Tibial nerve (tissue), 4 donors: ENCODE data around the gene ANXA2. TPM values are rescaled to one million over a fixed set of nuclear protein-coding genes. Genes with fewer than 3 reads are reported as not detected.

Source experiments
- DNase-seq, 2 donors: peaks; one replicate each; pipeline ENCODE4 v3.0.0-alpha.2; 2019; ENCODE audit warnings: low spot score in 2 of 2
- H3K27ac ChIP-seq, 4 donors: fragments of 200-600 bp; sonication (generic) in 3 of 4; one replicate each; pipeline ENCODE4 v1.5.1; 2017 to 2019; ENCODE audit warnings: mild to moderate bottlenecking in 1 of 4
- H3K27me3 ChIP-seq, 2 donors: fragments of 200-600 bp; sonication (generic) in 1 of 2; one replicate each; pipeline versions ENCODE4 v1.5.1 to v1.6.0; 2017 to 2019
- H3K36me3 ChIP-seq, 3 donors: fragments of 200-600 bp; sonication (generic); one replicate each; pipeline ENCODE4 v1.5.1; 2018 to 2019
- H3K4me1 ChIP-seq, 4 donors: fragments of 200-600 bp; sonication (generic) in 3 of 4; one replicate each; pipeline ENCODE4 v1.5.1; 2017 to 2019
- H3K4me3 ChIP-seq, 4 donors: fragments of 200-600 bp; sonication (generic) in 3 of 4; one replicate each; pipeline ENCODE4 v1.5.1; 2017 to 2019; ENCODE audit warnings: mild to moderate bottlenecking in 1 of 4, moderate library complexity in 1 of 4
- H3K9me3 ChIP-seq, 4 donors: fragments of 200-600 bp; sonication (generic) in 3 of 4; one replicate each; pipeline ENCODE4 v1.5.1; 2017 to 2019
- CTCF ChIP-seq, 5 experiments: fragments of 200-600 bp in 3 of 5; fragments of 450-650 bp in 2 of 5; sonication (generic) in 3 of 5; IDR thresholded peaks; one replicate each; pipeline ENCODE4 v1.5.1; 2016 to 2019; ENCODE audit warnings: antibody characterized with exemption in 5 of 5, mild to moderate bottlenecking in 3 of 5, moderate library complexity in 2 of 5
- EP300 ChIP-seq, 2 donors: sonication (generic); formaldehyde crosslinking; IDR thresholded peaks; one replicate each; pipeline ENCODE4 v1.6.1; 2017; ENCODE audit warnings: antibody characterized with exemption in 2 of 2, mild to moderate bottlenecking in 1 of 2
- POLR2A ChIP-seq, 2 donors: fragments of 450-650 bp; IDR thresholded peaks; one replicate each; pipeline ENCODE4 v1.6.1; 2017; ENCODE audit warnings: antibody characterized with exemption in 2 of 2, mild to moderate bottlenecking in 2 of 2, moderate library complexity in 2 of 2
- WGBS, 2 donors: methylation state at CpG; one replicate each; pipeline ENCODE4 v1.1.5; 2018; 5-methylcytosine and 5-hydroxymethylcytosine counted together
- total RNA-seq, 4 donors: library from RNA; depleted of rRNA; stranded (reverse); fragments of >200 nt; gene quantifications; one replicate each; pipeline ENCODE4 v1.1.0, GENCODE V29; 2016

Gene ANXA2
- total RNA-seq, 4 donors from 2014 or later = 747 to 1,181 (median 1,009) TPM

DNA sequence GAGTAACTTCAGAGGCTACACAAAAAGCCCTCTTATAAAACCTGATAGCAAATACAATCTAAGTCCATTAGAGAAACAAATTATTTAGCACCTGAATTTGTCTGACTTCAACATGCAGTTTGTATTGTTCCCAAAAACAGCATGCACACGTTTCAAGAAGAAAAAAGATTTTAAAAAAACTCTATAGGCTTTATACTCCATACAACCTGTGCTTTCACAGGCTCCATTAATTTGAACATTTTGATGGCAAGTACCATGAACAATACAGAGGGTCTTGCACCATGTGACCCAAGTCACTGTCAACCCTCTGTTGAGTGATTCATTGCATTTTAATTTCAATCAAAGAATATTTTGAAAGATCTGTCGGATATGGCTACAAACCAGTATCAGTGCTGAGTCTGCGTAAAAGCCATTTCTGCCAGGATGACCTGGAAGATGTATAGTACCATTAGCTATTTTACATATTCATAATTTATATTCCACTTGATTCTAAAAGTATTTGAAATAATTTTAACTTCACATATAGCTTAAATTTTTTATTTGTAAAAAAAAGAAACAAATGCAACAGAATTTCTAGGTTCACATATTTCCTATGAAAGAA lies 13.2 kb downstream of the ANXA2 start:
- no peak overlapping the region for H3K4me3 ChIP-seq
- peaks cover 0 to 95% (median 57%) of the 10 kb centered on the region in 4 donors for H3K4me1 ChIP-seq
- DNase-seq = no peak
- WGBS, 2 donors = 65% methylated on average over 3 of the region's 3 CpGs
- TF ChIP-seq POLR2A (IDR thresholded peaks at IDR 0.05) (no peak), CTCF (IDR thresholded peaks at IDR 0.05) (no peak), EP300 (IDR thresholded peaks at IDR 0.05) (no peak)
- H3K9me3 ChIP-seq = no peaks in the 10 kb centered on the region
- peak overlapping the region in 2 of 4 donors; percentile 62 to 65 for H3K27ac ChIP-seq
- peaks cover 0 to 54% (median 0%) of the 10 kb centered on the region in 3 donors for H3K36me3 ChIP-seq
- H3K27me3 ChIP-seq = no peaks in the 10 kb centered on the region

DNA sequence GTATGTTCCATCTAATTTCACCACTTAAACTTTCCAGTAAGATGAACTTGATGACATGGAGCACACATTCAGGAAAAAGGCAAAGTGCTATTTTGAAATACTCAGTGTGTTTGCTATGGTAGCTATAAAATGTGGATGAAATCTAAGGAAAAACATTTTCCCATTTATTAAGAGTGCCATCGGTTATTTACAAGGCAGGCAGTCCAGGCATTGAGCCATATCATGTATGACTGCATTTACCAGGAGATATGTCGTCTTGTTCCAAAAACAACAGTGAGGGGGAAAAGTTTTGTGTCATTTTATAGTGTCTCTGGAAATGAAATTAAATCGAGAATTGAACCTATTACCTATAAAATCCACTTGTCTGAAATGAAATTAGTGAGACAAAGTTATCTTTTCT lies 13.7 kb downstream of the ANXA2 start:
- no peaks in the 10 kb centered on the region for H3K27me3 ChIP-seq

GRCh38 chr15:60382773-60383674 lies 14.8 kb downstream of the ANXA2 start:
- H3K27me3 ChIP-seq = no peaks in the 10 kb centered on the region
- no peak for TF ChIP-seq POLR2A (IDR thresholded peaks at IDR 0.05)
- TF ChIP-seq EP300 (IDR thresholded peaks at IDR 0.05) = no peak
- no peak for TF ChIP-seq CTCF (IDR thresholded peaks at IDR 0.05)
- no peaks in the 10 kb centered on the region for H3K9me3 ChIP-seq
- H3K27ac ChIP-seq = peak overlapping the region in 2 of 4 donors; percentile 62 to 88
- H3K4me3 ChIP-seq = no peak overlapping the region
- peaks cover 0 to 62% (median 0%) of the 10 kb centered on the region in 3 donors for H3K36me3 ChIP-seq
- H3K4me1 ChIP-seq = peaks cover 0 to 99% (median 56%) of the 10 kb centered on the region in 4 donors
- DNase-seq = no peak
- 73 to 82% methylated on average over 8 of the region's 8 CpGs for WGBS, 2 donors

More for the DNA sequence above, 13.7 kb downstream of the ANXA2 start:
- no peaks in the 10 kb centered on the region for H3K9me3 ChIP-seq
- 17 to 18% methylated on average over 3 of the region's 3 CpGs for WGBS, 2 donors
- no peak overlapping the region for H3K4me3 ChIP-seq
- DNase-seq = no peak
- no peak for TF ChIP-seq EP300 (IDR thresholded peaks at IDR 0.05)
- TF ChIP-seq POLR2A (IDR thresholded peaks at IDR 0.05) = no peak
- TF ChIP-seq CTCF (IDR thresholded peaks at IDR 0.05) = no peak
- H3K36me3 ChIP-seq = peaks cover 0 to 55% (median 0%) of the 10 kb centered on the region in 3 donors
- H3K27ac ChIP-seq = peak overlapping the region in 2 of 4 donors; percentile 62 to 65
- H3K4me1 ChIP-seq = peaks cover 0 to 95% (median 55%) of the 10 kb centered on the region in 4 donors

- Histone ChIP-seq H3K27ac (peak overlapping the region in 2 of 4 donors; percentile 53 to 88), H3K4me1 (peaks cover 3 to 99% (median 58%) of the 10 kb centered on the region in 4 donors), H3K27me3 (no peaks in the 10 kb centered on the region), H3K36me3 (peaks cover 0 to 73% (median 0%) of the 10 kb centered on the region in 3 donors), H3K9me3 (no peaks in the 10 kb centered on the region), H3K4me3 (no peak overlapping the region)
- no peak for DNase-seq
- TF ChIP-seq EP300 (IDR thresholded peaks at IDR 0.05) = no peak
- no peak for TF ChIP-seq CTCF (IDR thresholded peaks at IDR 0.05)
- no peak for TF ChIP-seq POLR2A (IDR thresholded peaks at IDR 0.05)
- 57 to 63% methylated on average over 8 of the region's 8 CpGs for WGBS, 2 donors
Observed at GRCh38 chr15:60381148-60381788, 16.5 kb downstream of the ANXA2 start.
